Skeletal muscle satellite cell (primary cell): ENCODE data around the gene MYO7B.

Experiments used
- H3K27me3 ChIP-seq: 2 replicates; pipeline ENCODE4 v1.7.0; 2013; ENCODE audit warnings: low read length; ENCODE audit not compliant: control insufficient read depth, insufficient read depth
- H3K36me3 ChIP-seq: 2 replicates; pipeline ENCODE4 v1.7.0; 2013; ENCODE audit warnings: mild to moderate bottlenecking, control low read depth, low read length; ENCODE audit not compliant: insufficient read depth
- H3K4me1 ChIP-seq: 2 replicates; pipeline ENCODE4 v1.7.0; 2013; ENCODE audit warnings: low read length; ENCODE audit not compliant: control insufficient read depth, insufficient read depth
- H3K4me2 ChIP-seq: 2 replicates; pipeline ENCODE4 v1.7.0; 2013; ENCODE audit warnings: mild to moderate bottlenecking, low read length
- H3K4me3 ChIP-seq: 2 replicates; pipeline ENCODE4 v1.7.0; 2013; ENCODE audit warnings: low read length
- H3K9ac ChIP-seq: 2 replicates; pipeline ENCODE4 v1.7.0; 2013; ENCODE audit warnings: mild to moderate bottlenecking, low read depth, low read length, moderate library complexity
- H3K9me3 ChIP-seq: replicated peaks from 2 replicates; pipeline ENCODE4 v1.7.0; 2013; ENCODE audit warnings: mild to moderate bottlenecking, control low read depth, low read length

The MYO7B gene

DNA sequence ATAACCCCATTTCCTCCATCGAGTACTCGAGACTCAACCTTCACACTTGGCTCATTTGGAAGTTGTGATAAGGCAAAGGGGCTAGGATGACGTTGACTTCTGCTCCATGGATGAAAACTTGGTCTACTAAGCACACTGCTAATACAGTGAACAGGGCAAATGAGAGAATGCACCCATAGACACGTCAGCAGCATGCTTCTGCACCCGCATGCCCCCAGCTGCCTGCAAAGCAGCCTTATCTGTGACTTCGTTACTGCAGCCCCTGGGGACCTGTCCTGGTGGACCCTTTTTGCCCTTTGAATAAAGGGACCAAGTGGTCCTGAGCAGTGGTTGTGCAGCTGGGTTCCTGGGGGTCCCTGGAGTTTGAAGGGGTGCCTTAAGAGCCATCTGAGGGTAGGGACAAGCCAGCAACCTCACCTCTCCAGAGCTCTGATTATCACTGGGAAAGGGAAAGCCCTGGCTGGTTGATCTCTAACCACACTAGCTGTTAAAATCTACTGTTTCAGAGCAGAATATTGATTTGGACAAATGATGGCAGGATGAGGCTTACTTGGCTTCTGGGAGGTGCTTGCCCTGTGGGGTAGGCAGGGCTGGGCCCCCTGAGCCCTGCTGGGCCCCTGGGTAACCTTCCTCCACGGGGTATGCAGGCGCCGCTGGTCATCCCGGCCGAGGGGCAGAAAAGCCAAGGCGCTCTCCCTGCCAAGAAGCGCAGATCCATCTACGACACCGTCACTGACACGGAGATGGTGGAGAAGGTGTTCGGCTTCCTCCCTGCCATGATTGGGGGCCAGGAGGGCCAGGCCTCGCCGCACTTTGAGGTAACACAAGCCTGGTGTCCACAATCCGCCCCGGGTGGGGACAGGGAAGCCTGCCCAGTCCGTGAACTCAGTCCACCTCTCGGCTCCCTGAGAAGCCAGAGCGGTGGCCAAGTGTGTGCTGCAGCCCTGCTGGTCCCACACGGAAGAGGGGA lies 72.9 kb downstream of the MYO7B start:
- no peak overlapping the region for H3K9ac ChIP-seq
- peaks cover 24% of the 10 kb centered on the region for H3K36me3 ChIP-seq
- peaks cover 4% of the 10 kb centered on the region for H3K4me1 ChIP-seq
- peaks cover 2% of the 10 kb centered on the region for H3K9me3 ChIP-seq
- no peak overlapping the region for H3K4me3 ChIP-seq
- H3K27me3 ChIP-seq = no peaks in the 10 kb centered on the region
- H3K4me2 ChIP-seq = no peak overlapping the region

DNA sequence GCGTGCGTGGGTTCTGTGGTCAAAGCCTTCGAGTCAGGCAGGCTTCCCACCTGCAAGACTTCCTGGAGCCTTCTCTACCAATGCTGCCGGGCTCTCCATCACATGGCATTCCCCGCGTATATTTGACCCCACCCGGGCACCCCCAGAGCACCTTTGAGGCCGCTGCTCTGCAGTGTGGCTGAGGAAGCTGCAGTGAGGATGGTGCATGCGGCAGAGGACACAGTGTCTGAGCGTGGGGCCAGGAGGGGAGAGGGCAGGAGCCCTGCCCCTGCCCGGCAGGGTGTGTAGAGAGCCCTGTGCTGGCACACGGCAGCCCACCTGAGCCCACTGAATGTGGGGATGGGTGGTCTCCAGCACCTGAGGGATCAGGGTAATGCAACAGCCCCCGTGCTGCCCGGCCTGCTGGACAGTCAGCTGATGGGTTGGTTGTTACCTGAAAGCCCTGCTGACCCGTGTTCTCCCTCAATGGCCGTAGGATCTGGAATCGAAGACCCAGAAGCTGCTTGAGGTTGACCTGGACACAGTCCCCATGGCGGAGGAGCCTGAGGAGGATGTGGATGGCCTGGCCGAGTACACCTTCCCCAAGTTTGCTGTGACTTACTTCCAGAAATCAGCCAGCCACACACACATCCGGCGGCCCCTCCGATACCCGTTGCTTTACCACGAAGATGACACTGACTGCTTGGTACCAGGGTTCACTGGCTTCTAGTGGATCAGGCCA lies 73.7 kb downstream of the MYO7B start:
- H3K4me1 ChIP-seq = peaks cover 6% of the 10 kb centered on the region
- H3K9ac ChIP-seq = no peak overlapping the region
- H3K27me3 ChIP-seq = no peaks in the 10 kb centered on the region
- H3K4me3 ChIP-seq = no peak overlapping the region
- no peak overlapping the region for H3K4me2 ChIP-seq
- no peaks in the 10 kb centered on the region for H3K9me3 ChIP-seq
- H3K36me3 ChIP-seq = peaks cover 27% of the 10 kb centered on the region

DNA sequence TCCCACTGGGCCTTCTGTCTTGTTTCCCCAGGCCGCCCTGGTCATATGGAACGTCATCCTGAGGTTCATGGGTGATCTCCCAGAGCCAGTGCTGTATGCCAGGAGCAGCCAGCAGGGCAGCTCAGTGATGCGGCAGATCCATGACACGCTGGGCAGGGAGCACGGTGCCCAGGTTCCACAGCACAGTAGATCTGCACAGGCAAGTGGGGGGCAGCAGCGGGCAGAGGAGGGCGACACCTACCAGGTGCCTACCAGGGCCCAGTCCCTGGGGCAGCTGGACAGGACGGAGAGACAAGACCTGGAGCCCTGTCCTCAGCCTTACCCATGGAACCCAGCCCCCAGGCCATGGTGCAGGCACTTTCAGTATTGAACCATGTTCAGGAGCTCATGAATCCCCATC lies 74.3 kb downstream of the MYO7B start:
- no peak overlapping the region for H3K9ac ChIP-seq

DNA sequence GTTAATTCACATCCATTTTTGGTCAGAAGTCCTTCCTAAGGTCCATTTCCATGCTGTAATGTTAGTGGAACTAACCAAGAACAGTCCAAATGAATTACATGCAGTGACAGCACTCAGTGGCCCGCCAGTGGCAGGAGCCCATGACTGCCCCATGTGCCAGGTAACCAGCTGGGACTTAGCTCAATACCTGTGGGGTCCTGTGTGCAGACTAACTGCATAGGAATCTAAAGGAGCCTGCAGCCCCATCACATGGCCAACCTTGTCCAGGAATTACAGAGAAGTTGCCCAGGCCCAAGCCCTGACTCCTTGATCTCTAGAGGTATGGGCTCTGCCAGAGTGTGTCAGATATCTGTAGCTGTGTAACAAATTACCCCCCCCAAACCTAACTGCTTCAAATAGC lies 75.1 kb downstream of the MYO7B start:
- Histone ChIP-seq H3K9me3 (no peaks in the 10 kb centered on the region), H3K4me1 (peaks cover 13% of the 10 kb centered on the region), H3K9ac (no peak overlapping the region), H3K27me3 (no peaks in the 10 kb centered on the region), H3K36me3 (peaks cover 27% of the 10 kb centered on the region), H3K4me2 (no peak overlapping the region), H3K4me3 (no peak overlapping the region)

More for the DNA sequence above, 74.3 kb downstream of the MYO7B start:
- Histone ChIP-seq H3K27me3 (no peaks in the 10 kb centered on the region), H3K4me2 (no peak overlapping the region), H3K4me1 (peaks cover 9% of the 10 kb centered on the region), H3K4me3 (no peak overlapping the region), H3K9me3 (no peaks in the 10 kb centered on the region), H3K36me3 (peaks cover 27% of the 10 kb centered on the region)

DNA sequence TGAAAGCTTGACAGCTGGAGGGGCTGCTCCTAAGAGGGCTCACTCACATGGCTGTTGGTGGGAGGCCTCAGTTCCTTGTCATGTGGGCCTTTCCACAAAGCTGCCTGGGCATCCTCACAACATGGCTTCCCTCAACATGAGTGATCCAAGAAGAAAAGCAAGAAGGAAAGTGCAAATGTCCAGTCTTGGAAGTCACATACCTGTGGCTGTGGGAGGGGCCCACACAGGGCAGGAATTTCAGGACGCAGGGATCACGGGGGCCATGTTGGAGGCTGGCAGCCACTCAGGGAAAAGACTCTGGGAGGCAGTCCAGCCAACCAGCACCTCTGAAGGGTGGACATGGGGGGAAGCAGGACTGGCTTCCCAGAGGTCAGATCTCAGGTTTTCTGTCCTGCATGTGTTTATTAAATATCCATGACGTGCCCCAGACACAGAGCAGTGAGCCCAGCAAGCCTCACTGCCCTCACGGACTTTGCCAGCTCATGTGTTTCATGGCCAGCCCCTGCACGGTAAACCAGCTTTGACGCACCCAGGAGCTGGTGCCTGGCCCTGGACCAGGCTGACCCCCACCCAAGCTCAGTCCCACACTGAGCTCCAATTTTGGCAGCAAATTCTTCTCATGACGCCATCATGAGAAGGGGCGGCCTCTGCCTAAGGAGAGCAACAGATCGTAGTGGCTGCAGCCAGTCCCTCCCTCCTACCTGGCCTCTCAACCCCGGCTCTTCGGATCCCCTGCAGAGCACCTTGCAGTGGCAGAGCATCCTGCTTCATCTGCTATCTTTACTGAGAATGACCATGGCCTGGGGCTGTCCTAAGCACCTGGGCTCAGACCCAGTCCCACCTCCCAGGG lies 75.8 kb downstream of the MYO7B start:
- H3K4me1 ChIP-seq = peaks cover 13% of the 10 kb centered on the region
- H3K9me3 ChIP-seq = no peaks in the 10 kb centered on the region
- H3K4me3 ChIP-seq = no peak overlapping the region

DNA sequence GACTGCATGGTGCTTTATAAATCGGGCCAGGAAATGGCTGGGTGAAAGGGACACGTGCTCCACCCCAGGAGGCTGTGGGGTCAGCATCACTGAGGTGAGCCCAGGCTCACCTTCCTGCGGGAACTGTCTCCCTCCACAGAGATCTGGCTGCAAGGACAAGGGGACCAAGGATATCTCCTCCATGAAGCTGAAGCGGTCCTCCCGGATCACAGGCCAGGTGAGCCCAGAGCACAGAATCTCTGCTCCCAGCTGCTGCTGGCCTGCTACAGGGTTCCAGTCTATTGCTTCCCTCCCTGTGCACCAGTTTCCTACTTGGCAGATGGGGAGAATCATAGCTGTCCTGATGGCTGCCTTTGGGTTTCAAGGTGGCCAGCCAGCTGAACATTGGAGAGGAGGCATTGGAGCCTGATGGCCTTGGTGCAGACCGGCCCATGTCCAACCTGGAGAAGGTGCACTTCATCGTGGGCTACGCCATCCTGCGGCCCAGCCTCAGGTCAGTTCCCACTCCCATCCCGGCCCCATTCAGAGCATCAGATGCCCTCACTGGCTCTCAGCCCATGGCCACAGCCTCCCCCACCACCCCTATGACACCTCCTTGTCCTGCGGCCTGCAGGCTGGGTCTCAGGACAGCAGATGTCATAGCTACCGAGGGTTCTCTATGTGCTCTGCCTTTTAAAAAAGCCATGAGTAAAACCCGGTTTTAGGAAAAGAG lies 76.8 kb downstream of the MYO7B start:
- Histone ChIP-seq H3K9me3 (no peaks in the 10 kb centered on the region), H3K36me3 (peaks cover 25% of the 10 kb centered on the region), H3K4me3 (no peak overlapping the region), H3K9ac (no peak overlapping the region), H3K4me2 (no peak overlapping the region), H3K4me1 (peaks cover 13% of the 10 kb centered on the region), H3K27me3 (no peaks in the 10 kb centered on the region)

More for the DNA sequence above, 75.8 kb downstream of the MYO7B start:
- Histone ChIP-seq H3K27me3 (no peaks in the 10 kb centered on the region), H3K36me3 (peaks cover 27% of the 10 kb centered on the region), H3K9ac (no peak overlapping the region), H3K4me2 (no peak overlapping the region)

DNA sequence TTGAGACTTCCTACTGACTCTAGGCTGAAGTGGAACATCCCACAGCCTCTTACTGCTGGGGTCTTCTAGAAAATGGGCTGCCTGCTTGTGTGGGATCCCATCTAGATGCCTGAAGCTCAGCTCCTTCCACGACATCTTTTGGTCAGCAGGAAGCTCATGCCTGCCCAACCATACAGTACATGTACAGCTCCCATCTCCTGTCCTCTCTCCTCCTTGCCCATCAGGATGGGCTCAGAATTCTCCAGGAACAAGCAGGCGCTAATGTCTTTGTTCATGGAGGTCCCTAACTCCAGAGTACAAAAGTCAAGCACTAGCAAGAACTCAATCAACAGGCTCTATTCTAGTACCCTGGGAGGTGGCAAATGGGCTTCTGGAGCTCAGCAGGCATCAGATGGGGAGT lies 78.8 kb downstream of the MYO7B start:
- Histone ChIP-seq H3K36me3 (peaks cover 18% of the 10 kb centered on the region), H3K9me3 (no peaks in the 10 kb centered on the region), H3K4me2 (no peak overlapping the region), H3K4me1 (peaks cover 13% of the 10 kb centered on the region), H3K9ac (no peak overlapping the region), H3K27me3 (no peaks in the 10 kb centered on the region), H3K4me3 (no peak overlapping the region)

DNA sequence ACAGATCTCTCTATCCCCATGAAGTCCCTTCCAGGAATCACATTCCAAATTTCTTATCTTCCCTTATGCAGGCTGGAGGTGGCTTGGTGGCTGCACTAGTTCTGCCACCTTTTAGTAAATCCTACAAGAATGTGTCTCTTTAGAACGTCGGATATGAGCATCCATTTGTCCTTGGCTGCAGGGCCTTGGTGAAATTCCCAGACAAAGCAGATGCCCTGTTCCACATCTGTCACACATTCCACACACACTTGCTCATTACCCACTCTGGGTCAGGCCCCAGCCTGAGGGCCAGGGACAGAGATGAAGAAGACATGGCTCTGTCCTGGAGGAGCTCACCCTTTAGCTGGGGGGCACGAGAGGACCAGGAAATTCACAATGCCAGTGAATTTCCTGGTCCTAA lies 79.2 kb downstream of the MYO7B start:
- H3K27me3 ChIP-seq = no peaks in the 10 kb centered on the region
- H3K9me3 ChIP-seq = no peaks in the 10 kb centered on the region
- H3K36me3 ChIP-seq = peaks cover 14% of the 10 kb centered on the region
- H3K4me3 ChIP-seq = no peak overlapping the region
- H3K4me1 ChIP-seq = peaks cover 13% of the 10 kb centered on the region
- no peak overlapping the region for H3K4me2 ChIP-seq
- H3K9ac ChIP-seq = no peak overlapping the region

DNA sequence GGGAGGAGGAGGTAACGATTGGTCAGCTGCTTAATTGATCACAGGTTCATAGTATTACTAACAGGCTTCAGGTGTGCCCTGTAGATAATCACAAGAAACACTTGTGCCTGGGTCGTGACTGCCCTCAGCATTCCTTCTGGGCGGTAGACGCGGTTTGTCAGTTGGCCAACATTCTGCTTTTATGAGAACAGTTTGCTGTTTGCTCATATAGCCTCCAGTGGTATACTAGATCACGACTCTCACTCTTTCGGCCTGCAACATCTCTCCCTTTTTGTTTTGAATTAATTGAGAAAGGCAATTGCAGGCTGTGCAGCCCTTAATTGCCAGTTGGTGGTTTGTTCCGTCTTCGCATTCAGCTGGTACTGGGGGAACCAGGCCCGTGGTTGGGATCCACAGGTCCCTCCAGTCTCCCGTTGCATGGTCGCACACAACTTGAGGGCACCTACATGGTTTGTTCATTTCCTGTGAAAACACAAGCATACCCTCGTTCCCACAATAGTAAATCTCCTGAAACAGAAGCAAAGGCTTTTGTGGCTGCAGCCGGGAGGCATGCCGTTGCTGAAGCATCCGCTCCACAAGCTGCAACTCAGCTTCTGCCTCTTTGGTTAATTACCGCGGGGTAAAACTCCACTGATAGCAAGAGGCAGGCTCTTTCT lies 80.2 kb downstream of the MYO7B start:
- Histone ChIP-seq H3K27me3 (no peaks in the 10 kb centered on the region), H3K9ac (no peak overlapping the region), H3K4me1 (peaks cover 13% of the 10 kb centered on the region), H3K4me3 (no peak overlapping the region), H3K9me3 (no peaks in the 10 kb centered on the region), H3K36me3 (peaks cover 13% of the 10 kb centered on the region), H3K4me2 (no peak overlapping the region)

DNA sequence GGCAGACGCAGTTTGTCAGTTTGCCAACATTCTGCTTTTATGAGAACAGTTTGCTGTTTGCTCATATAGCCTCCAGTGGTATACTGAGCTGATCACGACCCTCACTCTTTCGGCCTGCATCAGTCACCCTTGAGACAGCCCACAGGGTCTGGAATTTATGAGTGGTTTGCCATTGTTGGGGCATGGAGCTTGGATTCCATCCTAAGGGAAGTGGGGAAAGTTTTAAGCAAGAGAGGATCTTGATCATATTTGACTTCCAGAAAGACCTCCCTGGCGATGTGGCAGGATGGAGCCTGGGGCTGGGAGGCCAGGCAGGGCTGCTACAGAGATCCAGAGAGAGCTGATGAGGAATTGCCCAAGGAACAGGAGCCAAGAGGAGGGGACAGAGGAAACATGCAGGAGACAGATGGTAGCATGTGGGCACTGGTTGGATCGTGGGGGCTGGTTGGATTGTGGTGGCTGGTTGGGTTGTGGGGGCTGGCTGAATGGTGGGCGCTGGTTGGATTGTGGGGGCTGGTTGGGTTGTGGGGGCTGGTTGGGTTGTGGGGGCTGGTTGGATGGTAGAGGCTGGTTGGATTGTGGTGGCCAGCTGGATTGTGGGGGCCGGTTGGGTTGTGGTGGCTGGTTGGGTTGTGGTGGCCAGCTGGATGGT lies 83.2 kb downstream of the MYO7B start:
- Histone ChIP-seq H3K36me3 (peaks cover 6% of the 10 kb centered on the region), H3K9ac (no peak overlapping the region), H3K4me3 (no peak overlapping the region), H3K4me1 (peaks cover 21% of the 10 kb centered on the region), H3K9me3 (no peaks in the 10 kb centered on the region), H3K4me2 (no peak overlapping the region), H3K27me3 (no peaks in the 10 kb centered on the region)
